ENCODE data around the gene MED29. TPM values are rescaled to one million over a fixed set of nuclear protein-coding genes. Genes with fewer than 3 reads are reported as not detected.

Gene MED29
- total RNA-seq, 1 donor from 2014 or later, result 37.8 TPM

- peaks cover 55% of the 10 kb centered on the region for H3K4me1 ChIP-seq
- no peaks in the 10 kb centered on the region for H3K27me3 ChIP-seq
- peak overlapping the region; percentile 92 to 97 for H3K4me3 ChIP-seq
- H3K9me3 ChIP-seq, result no peaks in the 10 kb centered on the region
- TF ChIP-seq POLR2A (IDR thresholded peaks at IDR 0.05) (no peak), POLR2AphosphoS5 (IDR thresholded peaks at IDR 0.05; ENCODE audit: insufficient read depth in 1 of 2, low read depth in 1 of 2) (no peak), CTCF (IDR thresholded peaks at IDR 0.05) (no peak)
- H3K27ac ChIP-seq, result peak overlapping the region; percentile 100
- peak in 1 of 2 donors; percentile 95 for DNase-seq (ENCODE audit: extremely low spot score in 2 of 2)
- peaks cover 6 to 24% of the 10 kb centered on the region in 2 donors for H3K36me3 ChIP-seq
- intact Hi-C loops (cut with DNase I), result loop anchor here (5.0 kb wide), 1 partner anchor 71 kb away; the partner anchor contains the start of gene SAMD4B
Observed at GRCh38 chr19:39412867-39413271, 21.7 kb downstream of the MED29 start.

- Histone ChIP-seq H3K4me3 (peak overlapping the region; percentile 92 to 97), H3K27me3 (no peaks in the 10 kb centered on the region), H3K9me3 (no peaks in the 10 kb centered on the region), H3K4me1 (peaks cover 55% of the 10 kb centered on the region), H3K27ac (peak overlapping the region; percentile 100), H3K36me3 (peaks cover 3 to 23% of the 10 kb centered on the region in 2 donors)
- intact Hi-C loops (cut with DNase I), result loop anchor here (5.0 kb wide), 1 partner anchor 71 kb away; the partner anchor contains the start of gene SAMD4B
- DNase-seq (ENCODE audit: extremely low spot score in 2 of 2), result no peak
- TF ChIP-seq POLR2A (IDR thresholded peaks at IDR 0.05), result peak in 1 of 2 donors; percentile 20
- no peak for TF ChIP-seq CTCF (IDR thresholded peaks at IDR 0.05)
- peak in 1 of 2 donors; percentile 4 for TF ChIP-seq POLR2AphosphoS5 (IDR thresholded peaks at IDR 0.05; ENCODE audit: insufficient read depth in 1 of 2, low read depth in 1 of 2)
Observed at GRCh38 chr19:39413272-39413910, 22.2 kb downstream of the MED29 start.

GRCh38 chr19:39413911-39414608, 22.9 kb downstream of the MED29 start:
- no peak for DNase-seq (ENCODE audit: extremely low spot score in 2 of 2)
- Histone ChIP-seq H3K4me1 (peaks cover 55% of the 10 kb centered on the region), H3K36me3 (peaks cover 0 to 23% of the 10 kb centered on the region in 2 donors), H3K4me3 (peak overlapping the region; percentile 92 to 97), H3K9me3 (no peaks in the 10 kb centered on the region), H3K27me3 (no peaks in the 10 kb centered on the region), H3K27ac (peak overlapping the region; percentile 100)
- TF ChIP-seq POLR2A (IDR thresholded peaks at IDR 0.05) (no peak), CTCF (IDR thresholded peaks at IDR 0.05) (no peak), POLR2AphosphoS5 (IDR thresholded peaks at IDR 0.05; ENCODE audit: insufficient read depth in 1 of 2, low read depth in 1 of 2) (peak in 1 of 2 donors; percentile 36)
- intact Hi-C loops (cut with DNase I), result loop anchor here (5.0 kb wide), 1 partner anchor 72 kb away; the partner anchor contains the start of gene SAMD4B

GRCh38 chr19:39415111-39416046, 24.2 kb downstream of the MED29 start:
- H3K4me3 ChIP-seq, result peak overlapping the region; percentile 92 to 97
- peak overlapping the region; percentile 100 for H3K27ac ChIP-seq
- H3K27me3 ChIP-seq, result no peaks in the 10 kb centered on the region
- no peak for DNase-seq (ENCODE audit: extremely low spot score in 2 of 2)
- H3K9me3 ChIP-seq, result no peaks in the 10 kb centered on the region
- intact Hi-C loops (cut with DNase I), result no loop called here
- peaks cover 0 to 32% of the 10 kb centered on the region in 2 donors for H3K36me3 ChIP-seq
- TF ChIP-seq POLR2AphosphoS5 (IDR thresholded peaks at IDR 0.05; ENCODE audit: insufficient read depth in 1 of 2, low read depth in 1 of 2) (no peak), POLR2A (IDR thresholded peaks at IDR 0.05) (no peak), CTCF (IDR thresholded peaks at IDR 0.05) (no peak)
- peaks cover 49% of the 10 kb centered on the region for H3K4me1 ChIP-seq
